ENCODE measurements around the gene SIM1.

The SIM1 gene

GRCh38 chr6:100447900-100448748 is 16.6 kb downstream of the SIM1 start:
- H3K4me3 ChIP-seq (ENCODE audit: low read depth, low read length): no peak overlapping the region

GRCh38 chr6:100447081-100447899 is 17.4 kb downstream of the SIM1 start:
- H3K4me3 ChIP-seq (ENCODE audit: low read depth, low read length): no peak overlapping the region
- no peak for TF ChIP-seq POLR2A (IDR thresholded peaks at IDR 0.05; ENCODE audit: extremely low read depth, insufficient read length)
- no peak for TF ChIP-seq MYC (IDR thresholded peaks at IDR 0.05; ENCODE audit: low read depth, low read length)
- no peak for DNase-seq (ENCODE audit: low read depth)

More at GRCh38 chr6:100447900-100448748, 16.6 kb downstream of the SIM1 start:
- no peak for TF ChIP-seq POLR2A (IDR thresholded peaks at IDR 0.05; ENCODE audit: extremely low read depth, insufficient read length)
- no peak for TF ChIP-seq MYC (IDR thresholded peaks at IDR 0.05; ENCODE audit: low read depth, low read length)
- no peak for TF ChIP-seq CTCF (IDR thresholded peaks at IDR 0.05; ENCODE audit: low read depth, low read length)
- TF ChIP-seq MAX (IDR thresholded peaks at IDR 0.05; ENCODE audit: low read depth, low read length): no peak
- no peak for DNase-seq (ENCODE audit: low read depth)

GRCh38 chr6:100446115-100447080 is 18.3 kb downstream of the SIM1 start:
- TF ChIP-seq MAX (IDR thresholded peaks at IDR 0.05; ENCODE audit: low read depth, low read length): no peak
- no peak for TF ChIP-seq MYC (IDR thresholded peaks at IDR 0.05; ENCODE audit: low read depth, low read length)
- no peak for TF ChIP-seq CTCF (IDR thresholded peaks at IDR 0.05; ENCODE audit: low read depth, low read length)
- TF ChIP-seq POLR2A (IDR thresholded peaks at IDR 0.05; ENCODE audit: extremely low read depth, insufficient read length): no peak
- H3K4me3 ChIP-seq (ENCODE audit: low read depth, low read length): no peak overlapping the region
- DNase-seq (ENCODE audit: low read depth): no peak

- no peak for TF ChIP-seq MYC (IDR thresholded peaks at IDR 0.05; ENCODE audit: low read depth, low read length)
- no peak for TF ChIP-seq CTCF (IDR thresholded peaks at IDR 0.05; ENCODE audit: low read depth, low read length)
- TF ChIP-seq POLR2A (IDR thresholded peaks at IDR 0.05; ENCODE audit: extremely low read depth, insufficient read length): no peak
- no peak for TF ChIP-seq MAX (IDR thresholded peaks at IDR 0.05; ENCODE audit: low read depth, low read length)
- no peak for DNase-seq (ENCODE audit: low read depth)
- no peak overlapping the region for H3K4me3 ChIP-seq (ENCODE audit: low read depth, low read length)
Observed at GRCh38 chr6:100445512-100445911, 19.2 kb downstream of the SIM1 start.

GRCh38 chr6:100440935-100441334 is 23.8 kb downstream of the SIM1 start:
- TF ChIP-seq CTCF (IDR thresholded peaks at IDR 0.05; ENCODE audit: low read depth, low read length) (no peak), MAX (IDR thresholded peaks at IDR 0.05; ENCODE audit: low read depth, low read length) (no peak), POLR2A (IDR thresholded peaks at IDR 0.05; ENCODE audit: extremely low read depth, insufficient read length) (no peak), MYC (IDR thresholded peaks at IDR 0.05; ENCODE audit: low read depth, low read length) (no peak)
- no peak overlapping the region for H3K4me3 ChIP-seq (ENCODE audit: low read depth, low read length)
- DNase-seq (ENCODE audit: low read depth): no peak
